AG09309 (cell line): Measurements from ENCODE around the gene PMEPA1.

ENCODE experiments used
- DNase-seq: peaks from one replicate; pipeline ENCODE4 v3.0.0-alpha.2; 2010; ENCODE audit warnings: low read depth
- H3K4me3 ChIP-seq: 2 replicates; pipeline ENCODE4 v1.5.1; 2011; ENCODE audit warnings: mild to moderate bottlenecking, low read depth, low read length, moderate library complexity; ENCODE audit not compliant: control insufficient read depth
- CTCF ChIP-seq: IDR thresholded peaks from 2 replicates; pipeline ENCODE4 v1.5.1; 2011; ENCODE audit warnings: mild to moderate bottlenecking, low read depth, low read length, inconsistent platforms; ENCODE audit not compliant: insufficient read depth, control insufficient read depth; ENCODE audit errors: missing control alignments

Gene PMEPA1

DNA sequence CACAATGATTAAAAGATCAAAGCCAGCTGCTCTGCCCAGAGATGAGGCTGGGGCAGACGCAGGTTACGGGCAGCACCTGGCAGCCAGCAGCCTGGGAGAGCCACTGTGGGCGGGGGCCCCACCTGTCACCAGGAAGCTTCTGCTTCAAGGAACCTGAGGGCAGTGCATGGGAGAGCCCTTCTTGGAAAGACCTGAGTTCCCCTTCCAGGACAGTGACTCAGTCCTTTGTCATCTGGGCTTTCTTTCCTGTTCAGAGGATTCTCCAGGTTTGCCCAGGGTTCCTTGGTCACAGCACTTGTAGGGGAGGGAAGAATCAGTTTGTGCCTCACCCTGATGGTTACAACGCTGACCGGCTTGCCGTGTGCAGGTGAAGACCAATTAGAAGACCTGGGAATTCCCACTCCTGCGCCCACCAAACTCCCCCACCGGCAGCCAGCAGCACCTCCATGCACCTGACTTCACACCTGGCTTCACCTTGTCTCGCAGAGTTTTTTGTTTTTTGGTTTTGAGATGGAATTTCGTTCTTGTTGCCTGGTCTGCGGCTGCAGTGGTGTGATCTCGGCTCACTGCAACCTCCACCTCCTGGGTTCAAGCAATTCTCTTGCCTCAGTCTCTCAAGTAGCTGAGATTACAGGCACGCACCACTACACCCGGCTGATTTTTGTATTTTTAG is 91.6 kb downstream of the PMEPA1 start:
- H3K4me3 ChIP-seq, result no peak overlapping the region
- no peak for DNase-seq

GRCh38 chr20:57617079-57617795 is 92.6 kb downstream of the PMEPA1 start:
- no peak for TF ChIP-seq CTCF
- no peak for DNase-seq
- no peak overlapping the region for H3K4me3 ChIP-seq

More for the DNA sequence above, 91.6 kb downstream of the PMEPA1 start:
- TF ChIP-seq CTCF, result no peak

DNA sequence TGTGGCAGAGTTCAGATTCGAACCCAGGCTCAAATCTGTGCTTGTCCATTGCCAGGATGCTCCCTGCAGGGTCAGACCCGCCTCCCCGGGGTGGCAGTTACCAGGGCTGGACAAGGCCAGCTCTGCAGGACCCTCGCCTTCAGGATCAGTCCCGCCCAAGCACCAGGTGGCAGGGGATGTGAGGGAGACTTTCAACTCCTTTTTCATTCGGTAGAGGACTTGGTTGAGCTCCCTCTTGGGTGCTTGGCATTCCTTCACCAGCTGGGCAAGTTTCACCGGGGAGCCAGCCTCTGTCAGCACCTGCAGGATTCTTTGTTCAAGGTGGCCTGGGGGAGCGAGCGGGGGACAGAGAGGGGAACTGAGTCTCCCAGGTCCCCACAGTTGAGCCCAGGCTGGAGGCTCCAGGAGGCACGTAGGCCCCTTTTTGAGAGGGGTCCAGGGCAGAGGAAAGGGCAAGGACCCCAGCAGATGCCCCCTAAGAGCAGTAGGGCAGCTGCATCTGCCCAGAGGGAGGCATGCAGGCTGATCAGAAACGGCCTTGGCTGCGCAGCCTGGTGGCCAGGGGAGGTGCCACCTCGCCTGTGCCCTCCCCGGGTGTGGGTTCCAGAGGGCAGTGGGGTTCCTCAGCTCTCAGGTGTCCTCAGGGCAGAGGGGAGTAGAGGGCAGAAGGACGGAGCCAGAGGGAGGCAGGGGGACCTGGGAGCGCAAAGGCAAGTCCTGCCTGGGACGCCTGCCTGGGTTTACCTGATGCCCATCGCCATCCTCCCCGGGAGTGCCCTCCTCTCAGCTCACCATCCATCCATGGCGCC is 93.5 kb downstream of the PMEPA1 start:
- no peak for TF ChIP-seq CTCF
- DNase-seq, result no peak
- no peak overlapping the region for H3K4me3 ChIP-seq

DNA sequence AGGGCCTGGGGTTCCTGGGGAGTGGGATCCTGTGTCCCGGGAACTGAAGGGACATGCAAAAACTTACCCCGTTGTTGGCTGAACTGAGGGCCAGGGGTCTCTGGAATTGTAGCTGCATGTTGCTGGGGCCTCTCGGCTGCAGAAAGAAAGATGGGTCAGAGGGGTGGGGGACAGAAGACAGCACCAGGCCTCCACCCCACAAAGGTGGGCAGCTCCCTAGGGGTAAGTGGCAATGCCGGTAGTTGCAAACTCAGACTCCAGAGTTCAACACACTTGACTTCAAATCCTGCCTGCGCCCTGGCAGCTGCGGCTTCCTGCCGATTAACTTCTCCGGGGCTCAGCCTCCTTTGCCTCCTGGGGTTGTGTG is 94.4 kb downstream of the PMEPA1 start:
- TF ChIP-seq CTCF, result no peak

GRCh38 chr20:57614490-57615444 is 95.0 kb downstream of the PMEPA1 start:
- no peak for DNase-seq
- no peak overlapping the region for H3K4me3 ChIP-seq
- TF ChIP-seq CTCF, result no peak

More for the DNA sequence above, 94.4 kb downstream of the PMEPA1 start:
- DNase-seq, result no peak
- H3K4me3 ChIP-seq, result no peak overlapping the region

GRCh38 chr20:57613481-57613921 is 96.3 kb downstream of the PMEPA1 start:
- TF ChIP-seq CTCF, result no peak
- H3K4me3 ChIP-seq, result no peak overlapping the region
- DNase-seq, result no peak
